Loucy (cell line): ENCODE results near the gene ANKRD45.

Experiments
- H2AFZ ChIP-seq: fragments of 200-600 bp; sonication (generic); 2 replicates; pipeline ENCODE4 v1.6.0; 2016; ENCODE audit warnings: antibody characterized with exemption, mild to moderate bottlenecking, low read length, moderate library complexity
- H3F3A ChIP-seq: fragments of 200-600 bp; 2 replicates; pipeline ENCODE4 v1.6.0; 2016; ENCODE audit warnings: antibody characterized with exemption, low read depth, mild to moderate bottlenecking
- H3K27me3 ChIP-seq: fragments of 200-600 bp; sonication (generic); 2 replicates; pipeline ENCODE4 v1.6.1; 2014; ENCODE audit warnings: low read length, mild to moderate bottlenecking; ENCODE audit not compliant: insufficient read depth, poor library complexity, severe bottlenecking
- H3K36me3 ChIP-seq: fragments of 200-600 bp; sonication (generic); 2 replicates; pipeline ENCODE4 v1.6.1; 2016; ENCODE audit warnings: low read length; ENCODE audit not compliant: insufficient read depth
- H3K4me1 ChIP-seq: fragments of 200-600 bp; sonication (generic); 2 replicates; pipeline ENCODE4 v1.5.1; 2014; ENCODE audit warnings: low read length, mild to moderate bottlenecking; ENCODE audit not compliant: insufficient read depth, poor library complexity, severe bottlenecking
- H3K4me2 ChIP-seq: fragments of 200-600 bp; sonication (generic); 2 replicates; pipeline ENCODE4 v1.6.0; 2014; ENCODE audit warnings: antibody characterized with exemption, low read length, low read depth, mild to moderate bottlenecking; ENCODE audit not compliant: poor library complexity, severe bottlenecking
- H3K4me3 ChIP-seq: fragments of 200-600 bp; sonication (generic); 2 replicates; pipeline ENCODE4 v1.5.1; 2014; ENCODE audit warnings: low read length, mild to moderate bottlenecking, mixed read lengths; ENCODE audit not compliant: poor library complexity, severe bottlenecking
- H3K79me2 ChIP-seq: fragments of 200-600 bp; sonication (generic); 2 replicates; pipeline ENCODE4 v1.6.1; 2014; ENCODE audit warnings: low read length; ENCODE audit not compliant: insufficient read depth
- H3K9ac ChIP-seq: fragments of 200-600 bp; sonication (generic); 2 replicates; pipeline ENCODE4 v1.6.0; 2014; ENCODE audit warnings: mild to moderate bottlenecking, low read depth, low read length, moderate library complexity; ENCODE audit not compliant: poor library complexity, severe bottlenecking
- H3K9me2 ChIP-seq: fragments of 200-600 bp; sonication (generic); replicated peaks from 2 replicates; pipeline ENCODE4 v1.6.1; 2016; ENCODE audit warnings: low read depth, low read length, mixed read lengths
- H3K9me3 ChIP-seq: fragments of 200-600 bp; sonication (generic); 2 replicates; pipeline ENCODE4 v1.6.1; 2014; ENCODE audit warnings: mild to moderate bottlenecking, antibody characterized with exemption, low read length, low read depth; ENCODE audit not compliant: insufficient read depth
- H4K20me1 ChIP-seq: fragments of 200-600 bp; sonication (generic); 2 replicates; pipeline ENCODE4 v1.6.0; 2014; ENCODE audit warnings: antibody characterized with exemption, low read length, mild to moderate bottlenecking; ENCODE audit not compliant: insufficient read depth, poor library complexity, severe bottlenecking
- CTCF ChIP-seq: fragments of 200-600 bp; sonication (generic); conservative IDR thresholded peaks from 2 replicates; pipeline ENCODE4 v1.5.1; 2014; ENCODE audit warnings: mild to moderate bottlenecking, antibody characterized with exemption, low read length
- EZH2phosphoT487 ChIP-seq: fragments of 200-600 bp; IDR thresholded peaks from 2 replicates; pipeline ENCODE4 v1.6.1; 2018; ENCODE audit warnings: antibody characterized with exemption, mild to moderate bottlenecking, moderate library complexity, borderline replicate concordance

ANKRD45 gene

GRCh38 chr1:173608503-173609216 is 61.0 kb downstream of the ANKRD45 start:
- H2AFZ ChIP-seq, result no peak overlapping the region
- no peaks in the 10 kb centered on the region for H3K27me3 ChIP-seq
- no peaks in the 10 kb centered on the region for H3F3A ChIP-seq
- no peak overlapping the region for H3K9ac ChIP-seq
- no peaks in the 10 kb centered on the region for H3K79me2 ChIP-seq
- H3K4me1 ChIP-seq, result no peaks in the 10 kb centered on the region
- no peaks in the 10 kb centered on the region for H3K9me3 ChIP-seq
- H3K4me3 ChIP-seq, result no peak overlapping the region
- H3K4me2 ChIP-seq, result no peak overlapping the region
- no peaks in the 10 kb centered on the region for H4K20me1 ChIP-seq
- no peaks in the 10 kb centered on the region for H3K36me3 ChIP-seq
- no peak for TF ChIP-seq CTCF
- no peak for TF ChIP-seq EZH2phosphoT487
- H3K9me2 ChIP-seq, result no peaks in the 10 kb centered on the region

DNA sequence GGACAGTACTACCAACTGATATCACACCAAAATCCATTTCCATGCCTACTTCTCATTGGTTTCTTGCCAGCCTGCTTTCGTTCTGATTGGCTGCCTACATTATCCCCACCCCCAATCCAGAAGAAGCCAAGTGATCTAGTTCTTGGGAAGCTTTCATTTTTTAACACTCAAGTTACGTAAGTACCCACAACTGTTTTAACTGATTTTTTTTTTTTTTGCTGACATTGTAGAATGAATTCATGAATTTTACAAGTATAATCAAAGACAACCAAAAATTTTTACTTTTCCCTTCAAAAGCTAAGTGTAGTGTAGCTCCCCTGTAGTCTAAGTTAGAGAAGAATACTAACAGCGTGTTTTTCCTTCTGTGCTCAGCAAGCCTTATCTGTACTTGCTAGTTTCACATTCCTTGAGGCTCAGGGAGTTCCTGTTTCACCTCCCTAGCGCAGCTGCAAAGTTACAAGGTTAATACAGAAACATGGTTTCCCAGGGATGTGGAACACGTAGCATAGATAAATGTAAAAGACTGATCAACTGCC is 66.5 kb downstream of the ANKRD45 start, which contains the start of gene SLC9C2:
TSS of gene SLC9C2 (minus strand) at position 17 of the 536 bp plus-strand sequence. CDS start 1,296 bp downstream, outside the sequence.
- no peak within 1 kb of the TSS for H3K4me2 ChIP-seq
- H2AFZ ChIP-seq, result peak within 1 kb of the TSS; percentile 67
- no peaks in the 10 kb centered on the region for H3F3A ChIP-seq
- H3K27me3 ChIP-seq, result no peaks in the 10 kb centered on the region
- no peaks in the 10 kb centered on the region for H3K9me2 ChIP-seq
- TF ChIP-seq CTCF, result no peak
- no peak for TF ChIP-seq EZH2phosphoT487
- no peaks in the 10 kb centered on the region for H3K4me1 ChIP-seq
- H3K9me3 ChIP-seq, result no peaks in the 10 kb centered on the region
- no peak within 1 kb of the TSS for H3K4me3 ChIP-seq
- H3K36me3 ChIP-seq, result no peaks in the 10 kb centered on the region
- no peaks in the 10 kb centered on the region for H3K79me2 ChIP-seq
- no peak within 1 kb of the TSS for H3K9ac ChIP-seq
- H4K20me1 ChIP-seq, result no peaks in the 10 kb centered on the region

GRCh38 chr1:173601588-173601987 is 68.1 kb downstream of the ANKRD45 start:
- H3K9ac ChIP-seq, result no peak overlapping the region
- H4K20me1 ChIP-seq, result no peaks in the 10 kb centered on the region
- no peaks in the 10 kb centered on the region for H3F3A ChIP-seq
- TF ChIP-seq CTCF (no peak), EZH2phosphoT487 (no peak)
- peak overlapping the region; percentile 26 for H3K4me2 ChIP-seq
- no peaks in the 10 kb centered on the region for H3K79me2 ChIP-seq
- no peaks in the 10 kb centered on the region for H3K27me3 ChIP-seq
- no peak overlapping the region for H3K4me3 ChIP-seq
- H2AFZ ChIP-seq, result peak overlapping the region; percentile 67
- H3K4me1 ChIP-seq, result no peaks in the 10 kb centered on the region
- no peaks in the 10 kb centered on the region for H3K9me2 ChIP-seq
- no peaks in the 10 kb centered on the region for H3K36me3 ChIP-seq
- H3K9me3 ChIP-seq, result no peaks in the 10 kb centered on the region; the same call in 1 of the 2 replicates
